ENCODE results near the gene COQ2. TPM values are rescaled to one million over a fixed set of nuclear protein-coding genes. Genes with fewer than 3 reads are reported as not detected.

COQ2 gene
- total RNA-seq, 1 experiment from 2014 or later: 15.3 TPM

GRCh38 chr4:83219344-83220331 lies 65.0 kb downstream of the COQ2 start:
- BruUV-seq (replicated peaks): no TSS peak
- H3K27me3 ChIP-seq (replicated peaks; ENCODE audit: insufficient read depth, low read depth, low read length, poor library complexity): no peaks in the 10 kb centered on the region
- intact Hi-C loops (cut with micrococcal nuclease; ENCODE audit: unreplicated experiment): no loop called here
- H3K4me3 ChIP-seq (ENCODE audit: low read depth, low read length, poor library complexity, severe bottlenecking): no peak overlapping the region
- no peak for TF ChIP-seq EZH2 (IDR thresholded peaks at IDR 0.05; ENCODE audit: borderline replicate concordance, low read depth, low read length, poor library complexity, severe bottlenecking)
- TF ChIP-seq, protein P1, sequence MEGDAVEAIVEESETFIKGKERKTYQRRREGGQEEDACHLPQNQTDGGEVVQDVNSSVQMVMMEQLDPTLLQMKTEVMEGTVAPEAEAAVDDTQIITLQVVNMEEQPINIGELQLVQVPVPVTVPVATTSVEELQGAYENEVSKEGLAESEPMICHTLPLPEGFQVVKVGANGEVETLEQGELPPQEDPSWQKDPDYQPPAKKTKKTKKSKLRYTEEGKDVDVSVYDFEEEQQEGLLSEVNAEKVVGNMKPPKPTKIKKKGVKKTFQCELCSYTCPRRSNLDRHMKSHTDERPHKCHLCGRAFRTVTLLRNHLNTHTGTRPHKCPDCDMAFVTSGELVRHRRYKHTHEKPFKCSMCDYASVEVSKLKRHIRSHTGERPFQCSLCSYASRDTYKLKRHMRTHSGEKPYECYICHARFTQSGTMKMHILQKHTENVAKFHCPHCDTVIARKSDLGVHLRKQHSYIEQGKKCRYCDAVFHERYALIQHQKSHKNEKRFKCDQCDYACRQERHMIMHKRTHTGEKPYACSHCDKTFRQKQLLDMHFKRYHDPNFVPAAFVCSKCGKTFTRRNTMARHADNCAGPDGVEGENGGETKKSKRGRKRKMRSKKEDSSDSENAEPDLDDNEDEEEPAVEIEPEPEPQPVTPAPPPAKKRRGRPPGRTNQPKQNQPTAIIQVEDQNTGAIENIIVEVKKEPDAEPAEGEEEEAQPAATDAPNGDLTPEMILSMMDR (conservative IDR thresholded peaks at IDR 0.05; ENCODE audit: low read depth, low read length): no peak
- no peaks in the 10 kb centered on the region for H3K9me3 ChIP-seq (ENCODE audit: low read depth, low read length, poor library complexity, severe bottlenecking)
- POLR2A ChIA-PET (ENCODE audit: low non-redundant PET): no interaction called here
- no peaks in the 10 kb centered on the region for H3K4me1 ChIP-seq (ENCODE audit: insufficient read depth, low read length, poor library complexity, severe bottlenecking)
- H3K36me3 ChIP-seq (ENCODE audit: insufficient read depth, low read length, poor library complexity, severe bottlenecking): no peaks in the 10 kb centered on the region
- H3K27ac ChIP-seq (ENCODE audit: low read depth, low read length, poor library complexity, severe bottlenecking): no peak overlapping the region
- CTCF ChIA-PET: no interaction called here
- DNase-seq (ENCODE audit: low spot score): no peak

DNA sequence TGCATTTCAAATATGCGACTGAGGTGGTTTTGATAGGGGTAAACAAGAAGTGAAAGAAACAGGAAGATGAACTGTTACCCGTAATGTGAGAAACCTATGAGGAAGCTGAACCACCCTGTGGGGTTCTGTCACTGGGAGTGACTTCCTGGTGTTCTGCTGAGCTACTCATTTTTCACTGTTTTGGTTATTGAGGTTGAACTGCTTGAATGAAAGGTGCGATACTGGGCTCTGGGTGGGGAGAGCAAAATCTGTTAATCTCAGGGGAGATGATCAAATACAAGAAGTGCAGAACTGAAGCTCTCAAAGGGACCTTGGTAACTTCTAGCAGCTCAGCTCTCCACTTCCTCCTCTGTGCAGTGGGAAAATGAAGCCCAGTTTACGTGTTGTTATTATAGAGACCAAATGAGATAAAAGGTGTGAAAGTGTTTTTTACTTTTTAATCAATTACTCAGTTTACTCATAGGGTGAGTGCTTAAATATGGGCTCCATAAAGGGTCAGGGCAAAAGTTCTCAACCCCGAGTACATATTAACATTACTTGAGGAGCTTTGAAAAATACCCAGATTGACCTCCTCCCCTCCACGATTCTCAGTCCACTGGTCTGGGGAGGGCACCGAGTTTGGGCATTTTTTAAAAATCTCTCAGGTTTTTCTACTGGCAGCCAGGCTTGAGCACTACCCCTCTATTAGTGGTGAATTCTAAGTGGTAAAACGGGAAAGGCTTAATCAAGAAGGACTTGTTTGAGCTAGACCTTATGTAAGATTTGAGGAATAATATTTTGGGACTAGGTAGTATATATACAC lies 66.7 kb downstream of the COQ2 start:
- Histone ChIP-seq H3K4me1 (ENCODE audit: insufficient read depth, low read length, poor library complexity, severe bottlenecking) (no peaks in the 10 kb centered on the region), H3K9me3 (ENCODE audit: low read depth, low read length, poor library complexity, severe bottlenecking) (no peaks in the 10 kb centered on the region), H3K4me3 (ENCODE audit: low read depth, low read length, poor library complexity, severe bottlenecking) (no peak overlapping the region), H3K36me3 (ENCODE audit: insufficient read depth, low read length, poor library complexity, severe bottlenecking) (no peaks in the 10 kb centered on the region), H3K27ac (ENCODE audit: low read depth, low read length, poor library complexity, severe bottlenecking) (no peak overlapping the region), H3K27me3 (replicated peaks; ENCODE audit: insufficient read depth, low read depth, low read length, poor library complexity) (no peaks in the 10 kb centered on the region)
- CTCF ChIA-PET: no interaction called here
- POLR2A ChIA-PET (ENCODE audit: low non-redundant PET): interaction anchor here (0.6 kb wide), 1 partner anchor 160 kb away, joined by 3 read pairs; no protein-coding TSS in a partner anchor
- TF ChIP-seq, protein P1 (conservative IDR thresholded peaks at IDR 0.05; ENCODE audit: low read depth, low read length): no peak
- TF ChIP-seq EZH2 (IDR thresholded peaks at IDR 0.05; ENCODE audit: borderline replicate concordance, low read depth, low read length, poor library complexity, severe bottlenecking): no peak
- intact Hi-C loops (cut with micrococcal nuclease; ENCODE audit: unreplicated experiment): no loop called here
- no peak for DNase-seq (ENCODE audit: low spot score)
- BruUV-seq (replicated peaks): no TSS peak

- TF ChIP-seq, protein P1 (conservative IDR thresholded peaks at IDR 0.05; ENCODE audit: low read depth, low read length): no peak
- no peak for TF ChIP-seq EZH2 (IDR thresholded peaks at IDR 0.05; ENCODE audit: borderline replicate concordance, low read depth, low read length, poor library complexity, severe bottlenecking)
- no TSS peak for BruUV-seq (replicated peaks)
- H3K4me3 ChIP-seq (ENCODE audit: low read depth, low read length, poor library complexity, severe bottlenecking): no peak overlapping the region
- no peaks in the 10 kb centered on the region for H3K36me3 ChIP-seq (ENCODE audit: insufficient read depth, low read length, poor library complexity, severe bottlenecking)
- ChIA-PET POLR2A (ENCODE audit: low non-redundant PET) (no interaction called here), CTCF (no interaction called here)
- H3K9me3 ChIP-seq (ENCODE audit: low read depth, low read length, poor library complexity, severe bottlenecking): no peaks in the 10 kb centered on the region
- H3K27me3 ChIP-seq (replicated peaks; ENCODE audit: insufficient read depth, low read depth, low read length, poor library complexity): no peaks in the 10 kb centered on the region
- no peak overlapping the region for H3K27ac ChIP-seq (ENCODE audit: low read depth, low read length, poor library complexity, severe bottlenecking)
- DNase-seq (ENCODE audit: low spot score): no peak
- intact Hi-C loops (cut with micrococcal nuclease; ENCODE audit: unreplicated experiment): no loop called here
- H3K4me1 ChIP-seq (ENCODE audit: insufficient read depth, low read length, poor library complexity, severe bottlenecking): no peaks in the 10 kb centered on the region
Measured at GRCh38 chr4:83216959-83217683, 67.5 kb downstream of the COQ2 start.

Measured in A673 (cell line).